SJSA1 (cell line): ENCODE data around the gene DUSP16. TPM values are rescaled to one million over a fixed set of nuclear protein-coding genes. Genes with fewer than 3 reads are reported as not detected.
A peak's percentile ranks its signal among the peaks of the same experiment; 100 is the strongest.

ENCODE experiments used
- DNase-seq, 2 experiments: peaks; one replicate each; pipeline ENCODE4 v3.0.0-alpha.2; 2015 to 2020; ENCODE audit warnings: low spot score in 2 of 2, low read depth in 1 of 2
- H3K27ac ChIP-seq: fragments of 250-450 bp; sonication (Bioruptor Pico); 2 replicates; pipeline ENCODE4 v1.5.1; 2020; ENCODE audit warnings: mild to moderate bottlenecking, moderate library complexity
- H3K27me3 ChIP-seq: fragments of 250-450 bp; sonication (Bioruptor Pico); replicated peaks from 2 replicates; pipeline ENCODE4 v1.5.1; 2020; ENCODE audit warnings: mild to moderate bottlenecking, moderate library complexity
- H3K36me3 ChIP-seq: fragments of 250-450 bp; sonication (Bioruptor Pico); 2 replicates; pipeline ENCODE4 v1.5.1; 2020; ENCODE audit warnings: mild to moderate bottlenecking
- H3K4me1 ChIP-seq: fragments of 250-450 bp; sonication (Bioruptor Pico); replicated peaks from 2 replicates; pipeline ENCODE4 v1.6.1; 2021; ENCODE audit warnings: mild to moderate bottlenecking
- H3K4me3 ChIP-seq: fragments of 250-450 bp; sonication (Bioruptor Pico); 2 replicates; pipeline ENCODE4 v1.5.1; 2020; ENCODE audit warnings: mild to moderate bottlenecking
- H3K9me3 ChIP-seq: fragments of 250-450 bp; sonication (Bioruptor Pico); replicated peaks from 2 replicates; pipeline ENCODE4 v1.5.1; 2020; ENCODE audit warnings: mild to moderate bottlenecking
- total RNA-seq: library from RNA; depleted of rRNA; stranded (reverse); fragments of >200 nt; shearing (Covaris generic); gene quantifications from 2 replicates; pipeline ENCODE4 v1.2.3, GENCODE V29; 2014

DUSP16 gene
- total RNA-seq, 1 experiment from 2014 or later: 12.3 TPM

DNA sequence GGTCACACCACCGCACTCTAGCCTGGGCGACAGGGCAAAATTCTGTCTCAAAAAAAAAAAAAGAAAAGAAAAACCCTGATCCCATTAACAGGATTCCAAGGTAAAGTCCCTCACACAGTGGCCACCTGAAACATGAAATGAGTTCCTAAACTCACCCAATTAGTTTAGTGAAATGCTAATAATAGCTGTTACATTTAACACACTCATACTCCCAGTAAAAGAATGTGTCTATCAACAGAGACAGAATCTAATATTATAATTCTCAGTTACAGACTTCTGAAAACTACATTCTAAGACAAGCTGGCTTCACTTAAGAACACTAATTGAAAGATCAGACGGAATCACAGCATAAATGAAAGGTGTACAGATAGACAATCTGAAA lies 44.2 kb downstream of the DUSP16 start:
- H3K9me3 ChIP-seq: no peaks in the 10 kb centered on the region
- no peaks in the 10 kb centered on the region for H3K27me3 ChIP-seq
- peaks cover 17% of the 10 kb centered on the region; the same call in 1 of the 2 replicates for H3K36me3 ChIP-seq
- H3K4me1 ChIP-seq: no peaks in the 10 kb centered on the region
- no peak for DNase-seq
- H3K4me3 ChIP-seq: no peak overlapping the region
- no peak overlapping the region for H3K27ac ChIP-seq

DNA sequence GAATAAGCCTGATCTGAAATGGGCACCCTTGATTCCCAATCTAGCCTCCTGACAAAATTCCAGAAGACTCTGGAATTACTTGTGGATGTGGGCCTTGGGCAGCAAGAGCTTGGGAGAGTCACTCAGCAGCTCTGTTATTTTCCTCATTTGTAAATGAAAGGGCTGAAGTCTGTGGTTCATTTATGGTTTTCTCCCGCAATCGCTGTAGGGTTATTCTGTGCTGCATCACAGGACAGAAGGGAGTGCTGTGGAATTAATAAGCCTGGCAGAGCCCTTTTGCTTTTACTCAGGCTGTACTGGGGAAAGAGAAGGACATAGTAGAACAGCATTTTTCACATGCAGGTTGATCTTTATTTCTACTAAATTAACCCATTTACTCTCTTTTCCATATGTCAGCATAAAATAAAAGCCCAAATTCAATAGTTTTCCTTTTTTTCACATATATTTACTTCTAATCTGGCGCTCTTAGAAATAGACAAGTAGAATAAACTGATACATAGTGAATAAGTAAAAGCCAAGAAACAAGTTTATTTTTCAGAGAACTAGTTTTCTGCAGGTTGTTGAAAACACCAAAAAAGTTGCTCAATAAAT lies 49.2 kb downstream of the DUSP16 start:
- Histone ChIP-seq H3K36me3 (peaks cover 4% of the 10 kb centered on the region; the same call in 1 of the 2 replicates), H3K9me3 (no peaks in the 10 kb centered on the region), H3K4me3 (no peak overlapping the region), H3K27me3 (no peaks in the 10 kb centered on the region), H3K4me1 (no peaks in the 10 kb centered on the region), H3K27ac (no peak overlapping the region)
- no peak for DNase-seq

DNA sequence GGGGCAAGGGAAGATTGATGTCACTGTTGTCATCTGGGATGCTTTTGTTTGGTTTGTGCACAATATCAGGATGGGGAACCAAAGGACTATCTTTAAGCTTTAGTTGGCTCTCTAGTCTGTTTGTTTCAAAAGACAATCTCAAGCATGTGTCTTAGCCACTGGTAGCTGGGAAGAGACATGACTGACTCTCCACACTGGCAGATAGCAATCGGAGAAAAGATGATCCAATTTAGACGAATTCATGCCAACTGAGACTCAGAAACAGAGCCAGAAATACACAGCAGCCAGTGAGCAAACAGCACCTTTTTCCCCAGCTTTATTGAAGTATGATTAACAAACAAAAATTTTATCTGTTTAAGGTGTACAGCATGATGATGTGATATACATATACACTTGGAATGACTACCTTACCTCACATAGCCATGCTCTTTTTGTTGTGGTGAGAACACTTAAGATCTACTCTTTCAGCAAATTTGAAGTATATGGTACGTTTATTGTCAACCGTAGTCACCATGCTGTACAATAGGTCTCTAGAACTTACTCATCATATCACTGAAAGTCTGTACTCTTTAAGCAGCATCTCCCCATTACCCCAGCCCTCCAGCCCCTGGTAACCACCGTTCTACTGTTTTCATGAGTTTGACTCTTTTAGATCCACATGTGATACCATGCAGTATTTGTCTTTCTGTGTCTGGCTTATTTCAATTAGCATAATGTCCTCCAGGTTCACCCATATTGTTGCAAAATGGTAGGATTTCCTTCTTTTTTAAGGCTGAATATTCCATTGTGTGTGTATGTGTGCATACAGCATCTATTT lies 50.6 kb downstream of the DUSP16 start:
- H3K4me3 ChIP-seq: no peak overlapping the region
- H3K27me3 ChIP-seq: no peaks in the 10 kb centered on the region
- H3K4me1 ChIP-seq: peaks cover 3% of the 10 kb centered on the region

DNA sequence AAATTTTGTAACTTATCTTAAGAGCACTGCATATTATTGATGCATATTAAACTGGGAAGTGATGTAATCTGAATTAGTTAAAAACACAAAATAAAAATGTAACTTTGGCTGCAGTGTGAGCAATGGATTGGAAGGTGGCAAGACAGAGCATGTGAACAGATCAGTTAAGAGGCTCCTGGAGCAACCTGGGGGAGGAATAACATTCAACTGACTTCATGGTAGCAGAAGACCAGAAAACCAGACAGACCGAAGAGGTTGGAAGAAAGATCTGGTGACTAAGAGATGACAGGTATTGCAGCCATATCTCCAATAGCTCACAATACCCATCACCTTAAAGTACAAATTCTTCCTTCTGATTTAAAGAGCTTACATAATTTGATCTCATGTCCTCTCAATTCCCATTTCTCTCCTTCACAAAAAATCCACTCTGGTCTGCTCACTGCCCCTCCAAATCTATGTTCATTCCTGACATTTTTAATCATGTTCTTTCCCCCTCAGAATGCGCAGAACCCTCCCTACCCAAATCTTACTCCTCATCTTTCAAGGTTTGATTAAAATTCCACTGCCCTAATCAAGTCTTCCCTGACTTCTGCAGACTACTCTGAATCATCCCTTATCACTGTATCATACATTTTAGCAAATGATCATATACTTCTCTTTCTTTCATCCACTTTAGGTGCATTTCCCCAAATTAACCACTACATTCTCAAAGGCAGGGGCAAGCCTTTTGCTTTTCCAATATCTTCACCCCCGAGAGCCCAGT lies 51.5 kb downstream of the DUSP16 start:
- no peaks in the 10 kb centered on the region for H3K36me3 ChIP-seq
- H3K4me3 ChIP-seq: no peak overlapping the region
- peaks cover 12% of the 10 kb centered on the region for H3K4me1 ChIP-seq
- H3K27ac ChIP-seq: no peak overlapping the region
- DNase-seq: no peak
- no peaks in the 10 kb centered on the region for H3K9me3 ChIP-seq
- no peaks in the 10 kb centered on the region for H3K27me3 ChIP-seq

More for the DNA sequence above, 50.6 kb downstream of the DUSP16 start:
- H3K27ac ChIP-seq: no peak overlapping the region
- H3K36me3 ChIP-seq: peaks cover 4% of the 10 kb centered on the region; the same call in 1 of the 2 replicates
- DNase-seq: no peak
- H3K9me3 ChIP-seq: no peaks in the 10 kb centered on the region

DNA sequence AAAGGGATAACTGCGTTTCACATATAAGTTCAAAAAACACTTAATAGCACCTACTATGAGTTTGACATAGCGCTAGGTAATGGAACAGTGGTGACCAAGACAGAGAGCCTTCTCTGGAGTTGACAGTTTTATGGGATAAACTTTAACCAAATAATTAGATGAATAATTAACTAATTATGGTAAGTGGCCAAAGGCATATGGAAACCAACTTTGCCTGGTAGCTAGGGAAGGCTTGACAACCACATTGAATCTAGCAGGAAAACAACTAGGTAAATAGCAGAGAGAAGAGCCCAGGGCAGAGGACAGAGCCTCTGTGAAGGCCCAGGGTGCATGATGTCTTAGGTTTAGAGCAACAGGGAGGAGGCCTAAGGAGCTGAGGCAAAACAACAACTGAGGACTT lies 52.1 kb downstream of the DUSP16 start:
- H3K4me1 ChIP-seq: peaks cover 19% of the 10 kb centered on the region

DNA sequence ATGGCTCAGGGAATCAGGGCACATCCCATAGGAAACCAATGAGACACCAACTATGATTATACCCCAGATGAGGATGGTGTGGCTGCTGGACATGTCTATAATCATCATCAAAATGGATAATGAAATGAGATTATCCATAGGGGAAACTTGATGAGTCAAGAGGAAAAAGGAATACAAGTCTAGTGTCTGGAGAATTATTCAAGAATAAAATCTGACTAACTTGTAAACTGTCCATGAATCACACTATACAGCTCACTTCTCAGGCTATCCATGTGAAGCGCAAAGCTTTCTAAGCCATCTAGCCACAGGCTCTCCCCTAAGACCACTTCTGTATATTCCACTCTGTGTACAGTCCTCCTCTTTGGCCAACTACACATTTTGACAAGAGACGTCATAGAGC lies 52.5 kb downstream of the DUSP16 start:
- H3K4me3 ChIP-seq: no peak overlapping the region
- no peak overlapping the region for H3K27ac ChIP-seq
- DNase-seq: no peak
- no peaks in the 10 kb centered on the region for H3K36me3 ChIP-seq
- peaks cover 23% of the 10 kb centered on the region for H3K4me1 ChIP-seq
- no peaks in the 10 kb centered on the region for H3K27me3 ChIP-seq
- H3K9me3 ChIP-seq: no peaks in the 10 kb centered on the region

More for the DNA sequence above, 52.1 kb downstream of the DUSP16 start:
- Histone ChIP-seq H3K4me3 (no peak overlapping the region), H3K36me3 (no peaks in the 10 kb centered on the region), H3K9me3 (no peaks in the 10 kb centered on the region), H3K27ac (no peak overlapping the region), H3K27me3 (no peaks in the 10 kb centered on the region)
- DNase-seq: no peak

DNA sequence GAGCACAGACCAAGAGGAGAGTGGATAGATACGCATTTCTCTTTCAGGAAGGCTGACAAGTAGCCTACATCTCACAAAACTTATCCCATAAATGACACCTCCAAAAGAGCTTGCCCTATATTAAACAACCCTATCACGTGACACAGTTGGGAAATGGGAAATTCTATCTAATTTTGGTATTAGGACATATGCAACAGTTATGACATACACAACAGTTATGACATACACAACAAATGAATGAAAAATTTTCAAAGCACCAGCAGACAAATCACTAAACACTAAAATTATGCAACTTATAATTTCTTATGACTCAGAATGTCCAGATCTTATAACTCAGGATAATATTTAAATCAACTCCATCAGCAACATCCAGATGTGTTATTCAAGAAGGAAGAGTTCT lies 54.1 kb downstream of the DUSP16 start:
- Histone ChIP-seq H3K27me3 (no peaks in the 10 kb centered on the region), H3K4me3 (no peak overlapping the region), H3K36me3 (no peaks in the 10 kb centered on the region), H3K27ac (no peak overlapping the region), H3K4me1 (peaks cover 25% of the 10 kb centered on the region), H3K9me3 (no peaks in the 10 kb centered on the region)
- DNase-seq: no peak

DNA sequence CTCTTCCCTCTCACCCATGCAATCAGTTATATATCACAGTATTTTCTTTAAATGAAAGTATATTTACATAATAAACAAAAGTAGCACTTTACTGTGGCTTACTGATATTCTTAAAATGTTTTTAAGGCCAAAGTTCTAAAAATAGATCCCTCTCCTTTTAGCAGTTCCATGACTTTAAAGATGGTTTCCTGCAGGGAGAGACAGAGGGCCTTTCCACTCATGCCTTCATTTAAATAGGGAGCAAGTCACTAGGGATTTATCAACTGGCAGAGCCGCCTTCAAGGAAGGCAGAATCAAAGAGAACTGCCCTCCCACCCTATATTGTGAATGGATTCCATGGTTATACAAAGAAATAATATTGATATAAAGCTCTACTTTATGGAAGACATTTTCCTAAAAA lies 55.5 kb downstream of the DUSP16 start:
- DNase-seq: no peak
- Histone ChIP-seq H3K4me3 (no peak overlapping the region), H3K4me1 (peaks cover 25% of the 10 kb centered on the region), H3K27me3 (no peaks in the 10 kb centered on the region), H3K36me3 (no peaks in the 10 kb centered on the region), H3K27ac (no peak overlapping the region), H3K9me3 (no peaks in the 10 kb centered on the region)

DNA sequence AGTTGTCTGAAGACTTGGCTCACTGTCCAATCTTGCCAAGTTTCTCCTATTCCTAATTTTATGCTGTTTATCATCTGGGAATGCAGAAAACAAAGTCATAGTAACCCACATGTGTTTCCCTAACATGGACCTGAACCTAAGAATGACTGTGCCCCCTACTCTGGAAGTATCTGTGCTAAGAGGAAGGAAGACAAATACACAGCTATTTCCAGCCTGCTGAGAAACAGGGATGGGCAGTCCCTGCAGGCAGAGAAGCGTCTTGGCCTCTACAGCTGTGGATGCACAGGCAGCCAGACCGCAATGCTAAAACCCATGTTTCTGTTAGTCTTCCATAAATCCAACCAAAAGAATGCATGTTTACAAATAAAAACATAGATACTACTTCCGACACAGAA lies 56.2 kb downstream of the DUSP16 start:
- Histone ChIP-seq H3K9me3 (no peaks in the 10 kb centered on the region), H3K4me3 (no peak overlapping the region), H3K4me1 (peaks cover 25% of the 10 kb centered on the region), H3K27ac (peak overlapping the region; percentile 32), H3K36me3 (no peaks in the 10 kb centered on the region), H3K27me3 (no peaks in the 10 kb centered on the region)
- peak in 1 of 2 experiments; percentile 44 for DNase-seq

DNA sequence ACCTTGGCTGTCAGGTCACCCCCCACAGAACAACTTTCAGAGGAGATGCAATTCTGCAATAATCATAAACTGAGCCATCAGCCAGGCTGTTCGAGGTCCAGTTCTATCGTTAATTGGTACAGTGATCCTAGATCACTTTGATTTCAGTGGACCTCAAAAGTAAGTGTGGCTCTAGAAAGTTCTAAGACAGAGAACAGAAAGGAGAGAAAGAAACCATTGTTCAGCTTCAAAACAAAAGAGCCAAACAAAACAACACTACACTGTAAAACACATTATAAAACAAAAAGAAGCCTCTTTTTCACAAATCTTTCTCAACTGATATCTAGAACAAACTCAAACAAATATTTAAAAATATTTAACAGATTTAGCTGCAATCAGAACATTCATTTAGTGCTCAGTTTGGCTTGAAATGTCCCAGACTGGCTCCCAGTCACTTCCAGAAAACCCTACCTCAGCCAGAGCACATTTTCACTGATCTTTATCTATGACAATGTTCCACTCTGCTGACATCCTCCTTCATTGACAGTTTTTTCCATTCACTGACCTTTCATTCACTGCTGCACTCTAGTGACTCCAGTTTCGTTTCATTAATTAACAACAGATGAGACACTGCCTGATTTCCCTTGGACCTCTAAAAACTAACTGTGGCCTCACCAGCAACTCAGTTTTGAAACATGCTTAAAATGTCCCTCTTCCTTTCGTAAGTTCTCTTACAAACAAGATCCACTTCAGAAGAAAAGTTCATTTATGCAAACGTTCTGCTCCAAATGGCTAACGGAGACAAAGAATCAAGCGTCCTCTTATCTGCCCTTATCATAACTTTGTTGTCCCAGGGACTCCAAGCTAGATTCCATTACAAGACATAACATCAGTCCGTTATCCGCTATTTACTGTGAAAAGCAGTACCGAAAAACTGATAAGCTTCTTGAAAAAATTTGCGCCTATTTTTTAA lies 56.8 kb downstream of the DUSP16 start:
- peak in 1 of 2 experiments; percentile 52 for DNase-seq
- no peaks in the 10 kb centered on the region for H3K9me3 ChIP-seq
- peak overlapping the region; percentile 8; the same call in 1 of the 2 replicates for H3K4me3 ChIP-seq
- H3K27me3 ChIP-seq: no peaks in the 10 kb centered on the region
- H3K36me3 ChIP-seq: no peaks in the 10 kb centered on the region
- H3K4me1 ChIP-seq: peaks cover 25% of the 10 kb centered on the region
- peak overlapping the region; percentile 32 for H3K27ac ChIP-seq

DNA sequence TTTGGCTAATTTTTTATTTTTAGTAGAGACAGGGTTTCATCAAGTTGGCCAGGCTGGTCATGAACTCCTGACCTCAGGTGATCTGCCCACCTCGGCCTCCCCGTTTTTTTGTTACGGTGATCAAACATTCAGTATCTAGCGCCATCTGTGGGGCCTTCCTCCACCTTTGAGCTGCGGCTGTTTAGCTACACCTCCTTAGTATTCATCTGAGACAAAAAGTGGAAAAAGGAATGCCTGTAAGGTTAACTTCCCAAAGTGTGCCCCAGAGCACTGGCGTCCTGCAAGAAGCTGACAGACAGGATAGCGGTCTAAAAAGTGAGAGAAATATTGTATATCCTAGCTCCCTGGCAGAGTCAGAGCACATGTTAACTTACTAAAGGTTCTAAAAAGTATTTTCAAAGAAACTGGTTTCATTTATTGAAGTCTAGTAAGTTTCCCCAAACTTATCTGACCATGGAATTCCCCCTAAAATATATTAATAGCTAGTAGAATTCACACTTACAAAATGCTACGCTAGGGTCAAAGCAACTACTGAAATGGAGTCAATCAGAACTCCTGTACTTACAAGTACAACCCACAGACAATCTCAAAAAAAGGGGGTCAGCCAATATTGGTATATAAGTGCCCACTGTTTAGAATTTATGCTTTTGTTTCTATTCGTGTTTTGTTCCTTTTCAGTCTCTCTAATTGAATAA lies 59.1 kb downstream of the DUSP16 start:
- Histone ChIP-seq H3K27ac (no peak overlapping the region), H3K27me3 (no peaks in the 10 kb centered on the region), H3K4me1 (peaks cover 25% of the 10 kb centered on the region), H3K4me3 (no peak overlapping the region), H3K9me3 (no peaks in the 10 kb centered on the region), H3K36me3 (no peaks in the 10 kb centered on the region)
- no peak for DNase-seq

DNA sequence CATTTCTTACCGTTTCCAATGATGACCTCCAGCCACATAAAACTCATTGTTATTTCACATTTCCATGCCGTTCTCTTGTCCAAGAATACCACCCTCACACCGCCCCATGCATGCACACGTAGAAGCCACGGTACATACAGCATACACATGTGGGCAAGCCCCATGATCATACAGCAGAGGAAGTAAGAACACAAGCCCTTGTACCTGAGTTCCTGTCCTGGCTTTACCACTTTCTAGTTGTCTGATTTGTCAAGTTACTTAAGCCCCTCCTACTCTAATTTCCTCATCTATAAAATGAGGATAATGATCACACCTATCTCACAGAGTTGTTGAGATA lies 59.9 kb downstream of the DUSP16 start:
- no peak for DNase-seq
- H3K4me3 ChIP-seq: no peak overlapping the region
- no peaks in the 10 kb centered on the region for H3K27me3 ChIP-seq
- H3K4me1 ChIP-seq: peaks cover 25% of the 10 kb centered on the region
- H3K36me3 ChIP-seq: no peaks in the 10 kb centered on the region
- H3K27ac ChIP-seq: no peak overlapping the region
- H3K9me3 ChIP-seq: no peaks in the 10 kb centered on the region
